ENCODE measurements around the gene ADAM33.

Gene ADAM33

GRCh38 chr20:3663858-3664257 lies 18.0 kb downstream of the ADAM33 start:
- no peak for DNase-seq (ENCODE audit: low read depth in 2 of 2)

- DNase-seq (ENCODE audit: low read depth in 2 of 2) = no peak
These were observed 18.6 kb downstream of the ADAM33 start, which contains the start of gene GFRA4 for GRCh38 chr20:3663031-3663701. TSS of gene GFRA4 (minus strand) at chr20:3663399. CDS start at chr20:3663399, 0 bp downstream.

GRCh38 chr20:3661814-3662665 lies 19.8 kb downstream of the ADAM33 start:
- DNase-seq (ENCODE audit: low read depth in 2 of 2) = no peak

- DNase-seq (ENCODE audit: low read depth in 2 of 2) = no peak
These were observed 20.6 kb downstream of the ADAM33 start for GRCh38 chr20:3661060-3661813.

GRCh38 chr20:3660262-3661059 lies 21.3 kb downstream of the ADAM33 start:
- DNase-seq (ENCODE audit: low read depth in 2 of 2) = no peak

- DNase-seq (ENCODE audit: low read depth in 2 of 2) = no peak
These were observed 22.1 kb downstream of the ADAM33 start for GRCh38 chr20:3659492-3660261.

GRCh38 chr20:3658716-3659491 lies 22.9 kb downstream of the ADAM33 start:
- DNase-seq (ENCODE audit: low read depth in 2 of 2) = no peak

- DNase-seq (ENCODE audit: low read depth in 2 of 2) = no peak
These were observed 23.6 kb downstream of the ADAM33 start for GRCh38 chr20:3658019-3658715.

GRCh38 chr20:3655131-3655405 lies 26.7 kb downstream of the ADAM33 start:
- no peak for DNase-seq (ENCODE audit: low read depth in 2 of 2)

- DNase-seq (ENCODE audit: low read depth in 2 of 2) = no peak
These were observed 27.3 kb downstream of the ADAM33 start for GRCh38 chr20:3654326-3655130.

GRCh38 chr20:3653921-3654320 lies 27.9 kb downstream of the ADAM33 start:
- DNase-seq (ENCODE audit: low read depth in 2 of 2) = no peak

- no peak for DNase-seq (ENCODE audit: low read depth in 2 of 2)
These were observed 28.9 kb downstream of the ADAM33 start for GRCh38 chr20:3652676-3653596.

GRCh38 chr20:3652221-3652620 lies 29.6 kb downstream of the ADAM33 start:
- no peak for DNase-seq (ENCODE audit: low read depth in 2 of 2)

GRCh38 chr20:3651204-3651962 lies 30.4 kb downstream of the ADAM33 start:
- no peak for DNase-seq (ENCODE audit: low read depth in 2 of 2)

- no peak for DNase-seq (ENCODE audit: low read depth in 2 of 2)
These were observed 32.9 kb downstream of the ADAM33 start for GRCh38 chr20:3648951-3649350.

- DNase-seq (ENCODE audit: low read depth in 2 of 2) = no peak
These were observed 34.3 kb downstream of the ADAM33 start for GRCh38 chr20:3647473-3647872.

- no peak for DNase-seq (ENCODE audit: low read depth in 2 of 2)
These were observed 35.2 kb downstream of the ADAM33 start for GRCh38 chr20:3646651-3647050.

Measured in fibroblast of skin of left quadriceps (primary cell).